ENCODE results near the gene KICS2.

KICS2 gene

GRCh38 chr12:64222009-64222765, at the start of gene KICS2:
Gene KICS2, minus strand, starts transcription at chr12:64222296. Its CDS starts 59 bp downstream, at chr12:64222237.
- H3K27ac ChIP-seq = peak within 1 kb of the TSS; percentile 87 to 99
- H3K4me3 ChIP-seq = peak within 1 kb of the TSS; percentile 99
- no peak for TF ChIP-seq CTCF (IDR thresholded peaks at IDR 0.05)
- DNase-seq (ENCODE audit: low spot score) = peak; percentile 96

GRCh38 chr12:64270411-64270810, 48.3 kb upstream of the KICS2 start:
- Histone ChIP-seq H3K27ac (no peak overlapping the region), H3K4me3 (no peak overlapping the region)
- no peak for DNase-seq (ENCODE audit: low spot score)
- TF ChIP-seq CTCF (IDR thresholded peaks at IDR 0.05) = no peak

- no peak for DNase-seq (ENCODE audit: low spot score)
- H3K4me3 ChIP-seq = no peak overlapping the region
- no peak for TF ChIP-seq CTCF (IDR thresholded peaks at IDR 0.05)
- H3K27ac ChIP-seq = no peak overlapping the region
These were observed 47.1 kb upstream of the KICS2 start for GRCh38 chr12:64269161-64269560.

- TF ChIP-seq CTCF (IDR thresholded peaks at IDR 0.05) = no peak
- Histone ChIP-seq H3K4me3 (no peak overlapping the region), H3K27ac (no peak overlapping the region)
- DNase-seq (ENCODE audit: low spot score) = no peak
These were observed 46.3 kb upstream of the KICS2 start for GRCh38 chr12:64268409-64268808.

- no peak overlapping the region for H3K27ac ChIP-seq
- no peak overlapping the region for H3K4me3 ChIP-seq
- DNase-seq (ENCODE audit: low spot score) = no peak
- no peak for TF ChIP-seq CTCF (IDR thresholded peaks at IDR 0.05)
These were observed 43.7 kb upstream of the KICS2 start for GRCh38 chr12:64265839-64266238.

GRCh38 chr12:64261813-64262212, 39.7 kb upstream of the KICS2 start:
- no peak for TF ChIP-seq CTCF (IDR thresholded peaks at IDR 0.05)
- no peak overlapping the region for H3K4me3 ChIP-seq
- H3K27ac ChIP-seq = no peak overlapping the region
- no peak for DNase-seq (ENCODE audit: low spot score)

GRCh38 chr12:64258576-64258975, 36.5 kb upstream of the KICS2 start:
- DNase-seq (ENCODE audit: low spot score) = no peak
- no peak overlapping the region for H3K4me3 ChIP-seq
- no peak overlapping the region for H3K27ac ChIP-seq
- no peak for TF ChIP-seq CTCF (IDR thresholded peaks at IDR 0.05)

Measured in coronary artery (tissue), 2 donors.